GM06990 (cell line): Measurements from ENCODE around the gene IST1.

Experiments used
- DNase-seq: peaks from one replicate; pipeline ENCODE4 v3.0.0-alpha.2; 2011; ENCODE audit not compliant: insufficient read length; ENCODE audit errors: extremely low read depth
- H3K27me3 ChIP-seq: replicated peaks from 2 replicates; pipeline ENCODE4 v1.6.0; 2011; ENCODE audit warnings: low read length; ENCODE audit not compliant: control insufficient read depth, insufficient read depth
- H3K36me3 ChIP-seq: 2 replicates; pipeline ENCODE4 v1.5.1; 2011; ENCODE audit warnings: low read length; ENCODE audit not compliant: control insufficient read depth, insufficient read depth
- H3K4me3 ChIP-seq: replicated peaks from 2 replicates; pipeline ENCODE4 v1.5.1; 2011; ENCODE audit warnings: low read depth, mild to moderate bottlenecking, control low read depth, low read length
- TF ChIP-seq, protein P1 (sequence below): IDR thresholded peaks from 2 replicates; pipeline ENCODE4 v1.5.1; 2011; ENCODE audit warnings: low read length, control low read depth, mild to moderate bottlenecking, inconsistent platforms; ENCODE audit not compliant: insufficient read depth, poor library complexity, severe bottlenecking

The IST1 gene

DNA sequence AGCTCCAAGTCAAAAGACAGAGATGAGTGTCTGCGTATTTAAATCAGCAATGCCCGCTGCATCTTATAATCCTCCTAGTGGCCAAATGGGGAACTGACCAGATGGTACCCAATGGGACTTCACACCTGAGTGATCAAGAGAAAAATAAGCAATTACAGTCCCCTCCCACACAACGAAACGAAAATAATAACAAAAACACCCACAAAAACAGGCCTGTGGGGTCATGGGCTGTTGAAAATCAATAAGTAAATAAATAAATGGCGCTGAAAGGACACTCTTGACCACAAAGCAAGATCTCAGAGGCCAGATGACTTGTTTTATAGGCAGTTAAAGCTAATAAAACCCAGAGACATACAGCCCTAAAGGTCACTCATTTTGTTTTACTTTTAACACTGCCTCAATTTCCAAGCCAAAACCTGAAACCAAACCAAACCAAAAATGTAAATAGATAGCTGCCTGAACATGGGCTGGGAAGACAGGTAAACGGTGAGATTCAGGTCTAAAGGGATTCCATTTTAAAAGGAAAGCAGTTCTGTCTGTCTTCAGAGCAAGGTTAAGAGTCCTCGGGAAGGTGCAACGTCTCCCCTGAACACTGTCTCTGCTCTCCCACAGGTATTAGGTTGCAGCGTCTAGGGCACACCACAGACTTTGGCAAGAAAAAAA is 12.7 kb upstream of the IST1 start:
- DNase-seq, result peak; percentile 55
- TF ChIP-seq, protein P1, sequence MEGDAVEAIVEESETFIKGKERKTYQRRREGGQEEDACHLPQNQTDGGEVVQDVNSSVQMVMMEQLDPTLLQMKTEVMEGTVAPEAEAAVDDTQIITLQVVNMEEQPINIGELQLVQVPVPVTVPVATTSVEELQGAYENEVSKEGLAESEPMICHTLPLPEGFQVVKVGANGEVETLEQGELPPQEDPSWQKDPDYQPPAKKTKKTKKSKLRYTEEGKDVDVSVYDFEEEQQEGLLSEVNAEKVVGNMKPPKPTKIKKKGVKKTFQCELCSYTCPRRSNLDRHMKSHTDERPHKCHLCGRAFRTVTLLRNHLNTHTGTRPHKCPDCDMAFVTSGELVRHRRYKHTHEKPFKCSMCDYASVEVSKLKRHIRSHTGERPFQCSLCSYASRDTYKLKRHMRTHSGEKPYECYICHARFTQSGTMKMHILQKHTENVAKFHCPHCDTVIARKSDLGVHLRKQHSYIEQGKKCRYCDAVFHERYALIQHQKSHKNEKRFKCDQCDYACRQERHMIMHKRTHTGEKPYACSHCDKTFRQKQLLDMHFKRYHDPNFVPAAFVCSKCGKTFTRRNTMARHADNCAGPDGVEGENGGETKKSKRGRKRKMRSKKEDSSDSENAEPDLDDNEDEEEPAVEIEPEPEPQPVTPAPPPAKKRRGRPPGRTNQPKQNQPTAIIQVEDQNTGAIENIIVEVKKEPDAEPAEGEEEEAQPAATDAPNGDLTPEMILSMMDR, result peak; percentile 82
- no peaks in the 10 kb centered on the region; the same call in 1 of the 2 replicates for H3K36me3 ChIP-seq
- no peaks in the 10 kb centered on the region for H3K27me3 ChIP-seq
- H3K4me3 ChIP-seq, result peak overlapping the region; percentile 84

DNA sequence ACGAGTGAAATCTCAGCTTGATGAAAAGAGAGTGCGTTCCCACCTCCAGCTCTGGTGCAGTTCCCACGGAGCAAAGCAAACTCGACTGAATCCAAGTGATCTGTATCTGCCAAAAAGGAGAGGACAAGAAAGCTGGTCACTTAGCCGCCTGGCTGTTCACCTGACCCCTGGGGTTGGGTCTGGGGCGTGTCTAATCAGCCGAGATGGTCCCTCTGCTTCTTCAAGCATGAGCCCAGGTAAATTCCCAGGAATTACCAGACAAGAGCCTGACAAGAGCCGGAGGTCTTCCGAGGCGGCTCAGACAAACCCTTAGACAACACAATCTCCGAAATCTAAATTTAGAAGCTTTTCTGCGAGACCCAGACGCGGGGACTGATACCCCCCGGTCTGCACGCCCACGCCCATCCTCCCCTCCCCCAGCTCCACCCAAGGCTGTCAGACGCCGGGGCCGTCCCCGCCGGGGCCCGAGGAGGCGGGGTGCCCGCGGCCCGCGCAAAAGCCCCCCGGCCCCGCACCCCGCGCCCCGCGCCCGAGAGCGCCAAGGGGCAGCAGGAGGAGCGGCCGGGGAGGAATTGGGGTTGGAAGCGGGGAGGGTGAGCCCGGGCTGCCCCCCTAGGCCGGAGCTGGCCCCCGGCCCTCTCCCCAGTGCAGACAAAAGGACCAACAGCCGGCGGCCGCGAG is 12.0 kb upstream of the IST1 start:
- no peaks in the 10 kb centered on the region; the same call in 1 of the 2 replicates for H3K36me3 ChIP-seq
- H3K4me3 ChIP-seq, result peak overlapping the region; percentile 84
- TF ChIP-seq, protein P1, result peak; percentile 56
- H3K27me3 ChIP-seq, result no peaks in the 10 kb centered on the region
- peak; percentile 42 for DNase-seq

DNA sequence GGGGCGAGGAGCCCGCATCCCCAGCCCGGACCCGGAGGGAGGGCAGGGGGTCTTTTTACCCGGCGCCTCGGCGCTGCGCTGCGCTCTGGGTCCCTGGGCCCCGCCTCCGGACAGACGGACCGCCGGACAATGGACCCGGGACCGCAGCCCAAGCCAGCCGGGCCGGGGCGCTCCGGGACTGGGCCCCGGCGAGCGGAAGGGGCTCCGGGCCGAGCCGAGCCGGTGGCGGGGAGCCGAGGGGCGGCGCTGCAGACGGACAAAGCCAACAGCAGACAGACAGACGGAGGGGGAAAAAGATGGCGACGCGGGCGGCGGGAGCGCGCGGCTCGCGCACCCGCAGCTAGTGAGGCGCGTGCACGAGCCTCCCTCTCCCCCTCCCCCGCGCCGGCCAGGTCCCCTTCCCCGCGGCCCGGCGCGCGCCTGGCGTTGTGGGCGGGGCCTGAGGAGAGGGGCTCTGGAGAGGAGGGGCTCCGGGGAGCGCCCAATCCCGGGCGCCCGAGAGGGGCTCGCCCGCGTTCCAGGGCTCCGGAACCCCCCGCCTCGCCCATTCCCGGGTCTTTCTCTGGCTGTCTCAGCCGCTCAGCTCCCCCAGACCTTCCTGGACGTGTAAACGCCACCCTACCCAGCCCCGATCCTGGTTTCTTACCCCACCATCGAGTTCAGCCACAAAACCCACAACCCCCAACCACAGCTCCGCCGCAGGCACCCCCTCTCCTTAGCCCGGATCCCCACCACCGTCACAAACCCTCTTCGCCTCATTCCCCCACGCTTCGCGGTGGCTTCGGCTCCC is 11.3 kb upstream of the IST1 start, which contains the start of gene ZNF821:
TSS of gene ZNF821 (minus strand) at position 334 of the 790 bp plus-strand sequence. CDS start 4,236 bp downstream, outside the sequence.
- no peaks in the 10 kb centered on the region for H3K27me3 ChIP-seq
- DNase-seq, result peak; percentile 89
- TF ChIP-seq, protein P1, result no peak
- H3K36me3 ChIP-seq, result no peaks in the 10 kb centered on the region
- peak within 1 kb of the TSS; percentile 84 for H3K4me3 ChIP-seq

DNA sequence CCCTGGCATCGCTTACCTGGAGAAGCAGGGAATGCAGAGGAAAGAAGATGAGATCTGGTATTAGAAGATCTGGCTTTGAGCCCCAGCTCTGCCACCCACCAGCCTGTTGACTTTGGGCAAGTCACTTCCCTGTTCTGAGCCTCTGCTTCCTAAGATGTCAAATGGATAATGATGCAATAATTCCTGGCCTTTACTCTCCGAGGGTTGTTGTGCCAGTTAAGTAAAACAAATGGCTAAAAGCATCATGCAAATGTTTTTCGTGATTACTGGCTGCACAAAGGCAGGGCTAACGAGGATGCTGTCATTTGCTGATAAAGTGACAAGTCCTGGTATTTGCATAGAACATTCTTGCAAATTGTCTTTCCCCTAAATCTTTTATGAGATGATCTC is 10.1 kb upstream of the IST1 start:
- H3K27me3 ChIP-seq, result no peaks in the 10 kb centered on the region
- no peak overlapping the region for H3K4me3 ChIP-seq
- no peaks in the 10 kb centered on the region for H3K36me3 ChIP-seq
- no peak for DNase-seq
- TF ChIP-seq, protein P1, result no peak

GRCh38 chr16:71889147-71889546 is 6.2 kb upstream of the IST1 start:
- H3K36me3 ChIP-seq, result no peaks in the 10 kb centered on the region
- TF ChIP-seq, protein P1, result no peak
- DNase-seq, result no peak
- H3K4me3 ChIP-seq, result no peak overlapping the region
- H3K27me3 ChIP-seq, result no peaks in the 10 kb centered on the region
